ENCODE measurements around the gene AAK1.

DNA sequence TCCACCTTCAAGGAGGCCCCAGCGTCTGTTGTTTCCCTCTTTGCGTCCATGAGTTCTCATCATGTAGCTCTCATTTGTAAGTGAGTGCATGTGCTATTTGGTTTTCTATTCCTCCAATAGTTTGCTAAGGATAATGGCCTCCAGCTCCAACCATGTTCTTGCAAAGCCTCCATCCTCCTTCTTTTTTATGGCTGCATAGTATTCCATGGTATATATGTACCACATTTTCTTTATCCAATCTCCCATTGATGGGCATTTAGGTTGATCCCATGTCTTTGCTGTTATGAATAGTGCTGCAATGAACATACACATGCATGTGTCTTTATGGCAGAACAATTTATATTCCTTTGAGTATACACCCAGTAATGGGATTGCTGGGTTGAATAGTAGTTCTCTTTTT lies 133.3 kb downstream of the AAK1 start:
- TF ChIP-seq, protein P1, sequence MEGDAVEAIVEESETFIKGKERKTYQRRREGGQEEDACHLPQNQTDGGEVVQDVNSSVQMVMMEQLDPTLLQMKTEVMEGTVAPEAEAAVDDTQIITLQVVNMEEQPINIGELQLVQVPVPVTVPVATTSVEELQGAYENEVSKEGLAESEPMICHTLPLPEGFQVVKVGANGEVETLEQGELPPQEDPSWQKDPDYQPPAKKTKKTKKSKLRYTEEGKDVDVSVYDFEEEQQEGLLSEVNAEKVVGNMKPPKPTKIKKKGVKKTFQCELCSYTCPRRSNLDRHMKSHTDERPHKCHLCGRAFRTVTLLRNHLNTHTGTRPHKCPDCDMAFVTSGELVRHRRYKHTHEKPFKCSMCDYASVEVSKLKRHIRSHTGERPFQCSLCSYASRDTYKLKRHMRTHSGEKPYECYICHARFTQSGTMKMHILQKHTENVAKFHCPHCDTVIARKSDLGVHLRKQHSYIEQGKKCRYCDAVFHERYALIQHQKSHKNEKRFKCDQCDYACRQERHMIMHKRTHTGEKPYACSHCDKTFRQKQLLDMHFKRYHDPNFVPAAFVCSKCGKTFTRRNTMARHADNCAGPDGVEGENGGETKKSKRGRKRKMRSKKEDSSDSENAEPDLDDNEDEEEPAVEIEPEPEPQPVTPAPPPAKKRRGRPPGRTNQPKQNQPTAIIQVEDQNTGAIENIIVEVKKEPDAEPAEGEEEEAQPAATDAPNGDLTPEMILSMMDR (IDR thresholded peaks at IDR 0.05): no peak
- TF ChIP-seq EP300 (IDR thresholded peaks at IDR 0.05) (no peak), POLR2A (IDR thresholded peaks at IDR 0.05) (no peak)
